ENCODE data around the gene COX5A. TPM values are rescaled to one million over a fixed set of nuclear protein-coding genes. Genes with fewer than 3 reads are reported as not detected.
"Not testable (repeated sequence)": the region's sequence is repeated elsewhere in the genome, so short reads cannot be mapped to it uniquely, and the experiment has no call there.

Gene COX5A
- total RNA-seq, 1 donor from 2014 or later = 134 TPM

DNA sequence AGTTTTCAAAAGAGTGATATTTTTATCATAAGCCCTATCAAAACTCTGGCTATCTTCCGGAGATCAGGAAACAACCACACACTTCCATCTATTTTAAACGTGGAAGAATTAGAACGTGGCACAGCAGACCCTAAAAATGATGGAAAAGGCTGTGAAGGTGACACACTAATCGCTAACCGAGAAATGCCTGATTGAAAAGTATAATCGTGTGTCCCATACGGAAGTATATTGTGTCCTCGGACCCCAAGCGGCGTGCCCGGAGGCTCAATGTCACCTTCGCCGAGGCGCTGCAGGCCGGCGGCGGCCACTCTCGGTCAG, 642 bp downstream of the COX5A start:
- Histone ChIP-seq H3K4me1 (peaks cover 37% of the 10 kb centered on the region), H3K4me3 (peak overlapping the region; percentile 98), H3K27ac (peak overlapping the region; percentile 95), H3K27me3 (ENCODE audit: low read depth) (no peaks in the 10 kb centered on the region), H3K36me3 (no peaks in the 10 kb centered on the region), H3K9me3 (no peaks in the 10 kb centered on the region)
- ATAC-seq (no peak), DNase-seq (no peak)
- intact Hi-C loops (cut with DNase I) = no loop called here
- TF ChIP-seq CTCF (IDR thresholded peaks at IDR 0.05) = no peak

DNA sequence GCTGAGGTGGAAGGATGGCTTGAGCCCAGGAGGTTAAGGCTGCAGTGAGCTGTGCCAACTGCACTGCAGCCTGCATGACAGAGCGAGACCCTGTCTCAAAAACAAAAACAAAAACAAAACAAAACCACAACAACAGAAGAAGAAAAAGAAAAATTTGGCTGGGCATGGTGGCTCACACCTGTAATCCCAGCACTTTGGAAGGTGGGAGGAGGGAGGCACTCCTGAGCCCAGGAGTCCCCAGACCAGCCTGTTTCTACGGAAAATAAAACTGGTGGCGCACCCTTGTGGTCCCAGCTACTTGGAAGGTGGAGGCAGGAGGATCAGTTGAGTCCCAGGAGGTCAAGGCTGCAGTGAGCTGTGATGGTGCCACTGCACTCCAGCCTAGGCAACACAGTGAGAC, 2.7 kb downstream of the COX5A start:
- Histone ChIP-seq H3K36me3 (peaks cover 13% of the 10 kb centered on the region), H3K4me1 (peaks cover 37% of the 10 kb centered on the region)
- intact Hi-C loops (cut with DNase I); H3K27me3 ChIP-seq (ENCODE audit: low read depth); H3K27ac ChIP-seq; H3K9me3 ChIP-seq; H3K4me3 ChIP-seq; ATAC-seq; DNase-seq: not testable (repeated sequence)

GRCh38 chr15:74933573-74933972, 4.3 kb downstream of the COX5A start:
- H3K4me3 ChIP-seq = no peak overlapping the region
- no peak for ATAC-seq

DNA sequence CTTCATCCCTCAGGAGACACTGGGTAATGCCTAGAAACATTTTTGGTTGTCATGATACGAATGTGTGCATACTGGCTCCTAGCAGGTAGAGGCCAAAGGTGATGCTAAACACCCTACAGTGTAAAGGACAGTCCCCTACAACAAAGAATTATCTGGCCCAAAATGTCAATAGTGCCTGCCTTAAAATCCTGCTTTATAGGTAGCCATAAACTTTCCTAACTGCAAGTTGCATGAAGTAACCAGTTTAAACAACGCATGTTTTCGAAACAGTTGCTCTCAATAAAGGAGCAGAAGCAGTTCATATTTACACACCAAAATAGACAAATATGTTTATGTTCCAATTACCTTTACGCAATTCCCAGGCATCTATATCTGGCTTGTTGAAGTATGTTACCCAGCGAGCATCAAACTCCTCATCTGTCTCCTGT, 9.1 kb downstream of the COX5A start:
- intact Hi-C loops (cut with DNase I) = no loop called here
- ATAC-seq = no peak

More at GRCh38 chr15:74933573-74933972, 4.3 kb downstream of the COX5A start:
- DNase-seq = no peak
- Histone ChIP-seq H3K27me3 (ENCODE audit: low read depth) (no peaks in the 10 kb centered on the region), H3K36me3 (peaks cover 28% of the 10 kb centered on the region), H3K4me1 (peaks cover 37% of the 10 kb centered on the region), H3K9me3 (no peaks in the 10 kb centered on the region), H3K27ac (no peak overlapping the region)
- intact Hi-C loops (cut with DNase I) = no loop called here
- TF ChIP-seq CTCF (IDR thresholded peaks at IDR 0.05) = no peak

DNA sequence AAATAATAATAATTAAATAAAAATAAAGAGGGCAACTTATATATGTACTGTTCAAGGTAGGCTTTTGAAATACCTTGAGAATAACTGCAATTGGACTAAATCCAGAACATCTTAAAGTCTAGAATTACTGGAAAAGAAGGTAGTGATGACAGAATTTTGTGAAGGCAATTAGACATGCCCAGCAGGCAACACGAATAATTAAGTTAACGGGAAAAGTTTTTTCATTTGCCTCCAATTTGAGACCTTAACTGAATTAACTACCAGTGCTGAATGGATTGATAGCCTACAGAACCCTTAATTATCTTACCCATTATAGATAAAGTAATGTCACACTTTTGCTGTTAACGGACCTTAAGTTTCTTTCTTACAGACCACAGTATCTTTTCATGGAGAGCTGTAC, 13.3 kb downstream of the COX5A start:
- Histone ChIP-seq H3K9me3 (no peaks in the 10 kb centered on the region), H3K27me3 (ENCODE audit: low read depth) (no peaks in the 10 kb centered on the region), H3K36me3 (peaks cover 100% of the 10 kb centered on the region), H3K4me3 (no peak overlapping the region), H3K27ac (no peak overlapping the region), H3K4me1 (no peaks in the 10 kb centered on the region)
- intact Hi-C loops (cut with DNase I) = no loop called here
- no peak for ATAC-seq
- DNase-seq = no peak
- no peak for TF ChIP-seq CTCF (IDR thresholded peaks at IDR 0.05)

More for the DNA sequence above, 9.1 kb downstream of the COX5A start:
- no peak for TF ChIP-seq CTCF (IDR thresholded peaks at IDR 0.05)
- H3K27ac ChIP-seq = no peak overlapping the region
- peaks cover 76% of the 10 kb centered on the region for H3K36me3 ChIP-seq
- no peak overlapping the region for H3K4me3 ChIP-seq
- no peaks in the 10 kb centered on the region for H3K9me3 ChIP-seq
- H3K27me3 ChIP-seq (ENCODE audit: low read depth) = no peaks in the 10 kb centered on the region
- peaks cover 5% of the 10 kb centered on the region for H3K4me1 ChIP-seq
- DNase-seq = no peak

DNA sequence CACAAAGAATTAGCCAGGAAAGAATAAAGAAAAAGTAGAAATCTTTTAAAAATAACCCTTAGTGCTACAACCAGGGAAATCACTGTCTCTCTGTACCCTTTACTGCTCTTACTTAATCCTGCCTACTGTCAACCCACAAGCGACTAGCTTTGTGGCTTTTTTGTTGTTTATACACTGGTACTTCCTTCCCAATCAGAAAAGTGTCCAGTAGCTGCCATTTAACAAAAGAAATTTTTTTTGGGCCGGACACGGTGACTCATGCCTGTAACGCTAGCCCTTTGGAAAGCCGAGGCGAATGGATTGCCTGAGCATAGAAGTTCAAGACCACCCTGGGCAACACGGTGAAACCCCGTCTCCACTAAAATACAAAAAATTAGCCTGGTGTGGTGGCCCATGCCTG, 17.4 kb downstream of the COX5A start:
- intact Hi-C loops (cut with DNase I) = no loop called here
- H3K27me3 ChIP-seq (ENCODE audit: low read depth) = no peaks in the 10 kb centered on the region
- no peak for ATAC-seq
- H3K4me3 ChIP-seq = no peak overlapping the region
- TF ChIP-seq CTCF (IDR thresholded peaks at IDR 0.05) = no peak
- peaks cover 100% of the 10 kb centered on the region for H3K36me3 ChIP-seq
- H3K27ac ChIP-seq = no peak overlapping the region
- no peak for DNase-seq
- no peaks in the 10 kb centered on the region for H3K4me1 ChIP-seq
- H3K9me3 ChIP-seq = no peaks in the 10 kb centered on the region

Data from lower lobe of right lung (tissue), 2 donors.